Measurements from ENCODE around the gene MNT.

MNT gene

DNA sequence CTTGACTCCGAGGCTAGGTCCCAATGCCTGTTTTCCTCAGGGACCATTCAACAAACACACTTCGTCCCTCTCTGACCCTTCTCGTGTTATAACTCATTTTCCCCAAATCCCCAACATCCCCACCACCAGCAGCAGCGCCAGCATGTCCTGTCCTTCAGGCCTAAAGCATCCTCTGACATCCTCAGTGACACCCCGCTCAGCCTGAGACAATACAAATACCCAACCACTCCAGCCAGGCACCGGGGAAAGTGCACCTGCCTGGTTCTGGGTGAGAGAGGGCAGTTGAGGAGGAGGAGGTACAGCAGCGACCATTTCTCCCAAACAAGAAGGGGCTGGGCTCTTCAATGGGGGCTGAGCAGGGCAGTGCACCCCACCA, 4.7 kb downstream of the MNT start:
- DNase-seq (ENCODE audit: low read depth in 3 of 3): no peak

DNA sequence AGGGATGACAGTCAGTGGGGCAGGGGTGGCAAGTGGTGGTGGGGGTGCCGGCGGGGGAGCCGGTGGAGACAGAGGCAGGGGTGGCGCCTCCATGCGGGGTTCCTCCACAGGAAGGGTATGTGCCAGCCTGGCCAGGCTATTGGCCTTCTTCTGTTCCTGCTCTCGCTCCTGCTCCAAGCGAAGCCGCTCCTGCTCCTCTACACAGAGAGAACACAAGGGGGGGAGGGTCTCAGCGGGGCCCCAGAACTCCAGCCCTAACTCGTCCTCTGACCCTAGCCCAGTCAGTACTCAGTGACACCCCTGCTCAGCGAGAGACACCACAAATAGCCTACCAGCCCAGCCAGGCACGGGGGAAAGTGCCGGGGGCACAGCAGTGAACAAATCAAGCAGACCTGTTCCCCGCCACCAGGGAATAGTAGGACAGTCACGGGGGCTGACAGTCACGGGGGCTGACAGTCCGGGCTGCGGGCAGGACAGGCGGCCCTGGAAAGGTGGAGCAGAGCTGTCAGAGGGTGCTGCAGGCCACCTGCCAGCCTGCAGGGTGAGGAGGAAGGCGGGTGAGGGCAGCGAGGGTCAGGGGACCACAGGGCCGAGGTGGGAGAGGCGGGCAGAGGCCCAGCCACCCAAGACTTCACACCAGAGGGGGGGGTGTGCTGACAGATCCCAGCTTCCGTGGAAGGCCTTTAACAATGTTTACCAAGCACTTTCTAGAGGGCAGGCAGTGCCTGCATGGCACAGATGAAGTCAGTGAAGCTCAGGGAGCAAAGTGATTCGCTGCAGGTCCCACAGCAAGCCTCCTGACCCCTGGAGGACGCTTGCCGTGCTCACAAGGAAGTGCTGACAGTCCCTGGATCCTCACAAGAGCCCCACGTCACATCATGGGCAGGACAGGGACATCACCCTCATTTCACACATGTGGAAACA, 5.3 kb downstream of the MNT start:
- DNase-seq (ENCODE audit: low read depth in 3 of 3): no peak

DNA sequence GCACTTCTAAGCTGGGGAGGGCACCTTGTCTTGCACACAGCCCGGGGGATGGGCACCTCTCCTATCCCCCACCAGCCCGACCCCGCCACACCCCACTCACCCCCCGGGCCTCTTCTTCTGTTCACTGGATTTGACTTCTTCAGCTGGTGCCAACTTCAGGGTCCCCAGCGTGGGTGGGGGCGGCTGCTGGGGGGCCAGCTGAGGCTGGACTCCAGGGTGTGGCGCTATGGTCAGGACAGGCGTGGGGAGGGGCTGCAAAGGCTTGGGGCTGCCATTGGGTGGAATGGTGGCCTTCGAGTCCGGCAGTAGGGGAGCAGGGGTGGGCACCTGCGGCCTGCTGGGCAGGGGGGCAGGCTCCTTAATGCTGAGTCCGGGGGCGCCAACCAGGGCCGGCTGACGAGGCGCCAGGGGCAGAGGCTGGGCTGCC, 6.1 kb downstream of the MNT start:
- no peak for DNase-seq (ENCODE audit: low read depth in 3 of 3)

DNA sequence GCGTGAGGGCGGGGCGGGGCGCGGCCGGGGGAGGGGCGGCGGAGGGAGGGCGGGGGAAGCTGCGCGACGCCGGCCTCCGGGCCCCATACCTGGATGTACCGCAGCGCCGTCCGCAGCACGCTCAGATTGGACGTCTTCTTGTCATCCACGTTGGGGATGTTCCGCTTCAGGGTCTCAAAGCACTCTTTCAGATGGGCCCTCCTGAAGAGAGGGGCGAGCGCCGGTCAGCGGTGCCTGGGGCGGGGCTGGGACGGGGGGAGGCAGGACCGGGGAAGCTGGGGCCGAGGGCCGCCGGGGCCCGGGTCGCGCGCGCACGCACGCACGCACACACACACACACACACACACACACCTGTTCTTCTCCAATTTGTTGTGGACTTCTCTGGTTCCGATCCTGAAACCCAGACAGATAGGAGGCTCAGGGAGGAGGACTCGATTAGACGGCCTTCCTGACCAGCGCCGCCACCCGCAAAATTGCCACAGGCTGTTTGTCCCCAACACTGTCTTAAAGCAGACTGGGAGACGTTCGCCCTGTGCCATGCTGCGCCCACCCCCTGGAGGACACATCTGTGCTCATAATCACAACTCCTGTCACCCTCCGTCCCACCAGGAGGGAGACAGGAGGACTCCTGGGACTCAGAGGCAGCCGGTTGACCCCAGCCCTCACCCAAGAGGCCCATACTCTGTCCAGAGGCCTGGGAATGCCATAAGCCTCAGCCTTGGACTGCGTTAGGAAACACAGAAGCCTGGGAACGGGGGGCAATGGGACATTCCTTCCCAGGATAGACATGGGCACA, 6.7 kb downstream of the MNT start:
- no peak for DNase-seq (ENCODE audit: low read depth in 3 of 3)

DNA sequence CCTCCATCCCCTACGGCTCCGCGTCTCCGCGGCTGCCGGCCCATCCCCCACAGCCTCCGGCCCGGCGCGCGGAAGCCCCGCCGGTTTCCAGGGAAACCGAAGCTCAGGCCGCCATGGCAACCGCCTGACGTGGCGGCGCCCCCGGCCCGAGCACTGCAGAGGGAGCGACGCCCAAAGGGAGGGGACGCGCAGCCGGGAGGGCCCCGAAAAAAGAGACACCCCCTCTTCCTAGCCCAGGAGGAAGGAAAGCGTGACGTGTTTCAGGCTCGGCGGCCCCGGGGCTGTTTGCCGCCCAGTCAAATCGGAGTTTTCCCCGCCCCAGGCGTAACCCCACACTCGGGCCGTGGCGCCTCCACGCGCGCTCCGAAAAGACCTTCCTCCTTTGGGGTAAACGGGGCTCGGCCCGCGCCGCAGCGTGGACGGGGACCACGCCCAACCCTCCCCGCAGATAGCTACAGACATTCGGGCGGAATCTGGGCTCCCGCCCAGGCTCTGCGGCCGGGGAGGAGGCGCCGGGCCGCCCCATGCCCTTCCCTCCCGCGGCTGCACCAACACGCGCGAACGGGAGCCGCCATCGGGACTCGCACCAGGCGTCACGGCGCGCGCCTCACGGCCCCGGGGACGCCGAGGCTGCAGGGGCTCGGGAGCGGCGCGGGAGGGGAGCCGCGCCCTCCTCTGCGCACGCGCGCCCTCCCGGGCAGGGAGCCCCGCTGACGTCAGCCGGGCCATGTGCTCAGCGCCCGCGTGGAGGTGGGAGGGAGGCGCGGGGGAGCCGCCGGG, 7.5 kb downstream of the MNT start:
- peak; percentile 75 to 88 (median 87) for DNase-seq (ENCODE audit: low read depth in 3 of 3)

DNA sequence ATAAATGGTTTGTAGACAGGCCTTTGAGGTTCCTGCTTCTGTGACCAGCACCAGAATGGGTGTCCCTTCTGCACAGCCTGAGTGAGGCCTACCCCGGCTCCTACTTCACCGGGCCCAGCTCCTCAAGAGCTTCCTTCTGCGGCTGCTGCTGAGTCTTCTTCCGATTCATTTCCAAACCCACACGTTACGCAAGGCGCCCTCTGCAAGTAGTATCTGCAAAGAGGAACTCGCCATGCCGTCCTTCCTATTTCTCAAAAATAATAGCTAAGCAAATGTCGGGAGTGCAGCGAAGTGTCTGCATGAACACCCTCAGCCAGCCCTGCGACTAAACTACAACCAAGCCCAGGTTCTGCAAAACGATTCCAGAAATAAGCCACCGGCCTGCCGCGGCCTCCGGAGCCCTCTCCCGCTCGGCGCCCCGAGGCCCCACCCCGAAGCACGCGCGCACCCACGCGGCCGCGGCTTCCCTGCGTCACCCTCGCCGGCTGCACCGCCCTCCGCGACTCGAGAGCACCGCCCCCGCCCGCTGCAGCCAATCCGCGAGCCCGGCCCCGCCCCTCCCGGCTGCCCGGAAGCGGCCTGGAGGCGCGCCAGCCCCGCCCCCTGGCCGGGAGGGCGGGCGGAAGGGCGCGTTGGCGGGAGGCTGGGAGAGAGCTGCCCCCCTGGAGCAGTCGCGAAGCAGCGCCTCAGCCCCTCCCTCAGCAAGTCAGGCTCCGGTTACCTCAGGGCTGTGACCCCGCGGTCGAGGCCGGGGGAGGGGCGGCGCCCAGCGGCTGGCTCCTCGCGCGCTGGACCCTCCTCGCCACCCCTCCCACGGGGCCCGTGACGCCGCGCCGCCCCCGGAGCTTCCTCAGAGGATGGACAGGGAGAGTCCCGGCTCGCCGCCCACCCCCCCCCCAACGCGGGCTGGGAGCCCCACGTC, 8.3 kb downstream of the MNT start:
- DNase-seq (ENCODE audit: low read depth in 3 of 3): peak; percentile 97 to 99 (median 98)

DNA sequence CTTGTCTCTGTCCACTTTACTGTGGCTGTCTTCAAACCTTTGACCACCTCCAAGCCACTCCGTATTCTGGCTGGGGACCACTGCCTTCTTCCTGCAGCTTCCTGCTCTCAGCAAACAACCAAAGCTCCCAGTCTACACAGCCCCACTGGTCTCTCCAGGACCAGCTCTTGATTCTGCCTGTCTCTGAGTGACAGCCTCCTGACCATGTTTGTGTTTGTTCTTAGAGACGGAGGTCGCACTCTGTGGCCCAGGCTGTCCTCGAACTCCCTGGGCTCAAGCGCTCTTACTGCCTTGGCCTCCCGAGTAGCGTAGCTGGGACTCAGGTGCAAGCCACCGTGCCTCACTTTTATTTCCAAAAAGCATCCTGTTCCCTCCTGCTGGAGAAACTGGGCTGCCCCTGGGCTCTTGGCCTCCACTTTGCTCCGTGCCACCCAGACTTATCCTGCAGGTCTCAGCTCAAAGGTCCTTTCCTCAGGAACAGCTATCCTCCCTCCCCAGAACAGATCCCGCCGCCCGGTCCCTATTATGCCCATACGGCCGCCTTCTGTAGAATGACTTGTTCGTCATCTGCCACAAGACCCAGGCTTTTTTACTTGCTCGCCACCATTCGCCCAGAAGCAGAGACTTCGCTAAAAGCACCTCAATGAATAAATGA, 9.1 kb downstream of the MNT start:
- DNase-seq (ENCODE audit: low read depth in 3 of 3): no peak

DNA sequence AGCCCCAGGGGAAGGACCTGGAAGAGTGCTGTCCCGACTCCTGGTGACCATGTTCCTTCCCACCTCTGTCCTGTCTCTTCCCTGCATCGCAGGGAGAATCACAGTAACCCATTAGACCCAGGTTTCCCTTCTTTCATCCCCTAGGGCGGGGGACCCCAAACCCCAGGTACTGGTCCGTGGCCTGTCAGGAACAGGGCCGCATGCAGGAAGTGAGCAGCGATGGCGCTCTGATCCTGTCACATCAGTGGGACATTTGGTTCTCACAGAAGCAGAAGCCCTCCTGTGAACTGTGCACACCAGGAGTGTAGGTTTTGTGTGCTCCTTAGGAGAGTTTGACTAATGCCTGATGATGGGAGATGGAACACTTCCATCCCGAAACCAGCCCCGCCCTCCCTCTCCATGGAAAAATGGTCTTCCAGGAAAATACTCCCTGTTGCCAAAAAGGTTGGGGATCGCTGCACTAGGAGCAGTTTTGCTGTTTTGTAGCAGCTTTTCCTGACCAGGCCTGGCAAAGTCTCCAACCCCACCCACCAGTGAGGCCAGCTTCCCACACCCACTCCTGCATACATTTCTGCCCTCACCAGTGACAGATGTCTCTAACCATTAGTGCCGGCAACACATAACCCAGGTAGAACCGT, 10.5 kb downstream of the MNT start:
- no peak for DNase-seq (ENCODE audit: low read depth in 3 of 3)

DNA sequence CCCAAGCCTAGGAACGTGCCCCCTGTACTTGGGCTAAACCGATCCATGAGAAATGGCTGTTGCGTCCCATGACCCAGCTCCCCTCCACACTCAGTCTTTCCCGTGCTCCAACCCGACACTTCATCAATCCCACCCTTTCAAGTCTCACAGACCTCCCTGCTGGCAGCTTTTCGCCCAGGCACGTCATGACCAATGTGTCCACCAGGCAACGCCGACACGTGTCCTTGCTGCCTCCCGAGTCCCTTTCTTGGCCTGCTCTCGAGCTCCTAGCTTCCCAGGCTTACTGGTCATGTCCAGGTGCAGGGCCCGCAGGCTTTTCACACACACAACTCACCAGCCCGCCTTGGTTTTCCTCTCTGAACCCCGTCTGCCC, 12.2 kb downstream of the MNT start:
- no peak for DNase-seq (ENCODE audit: low read depth in 3 of 3)

DNA sequence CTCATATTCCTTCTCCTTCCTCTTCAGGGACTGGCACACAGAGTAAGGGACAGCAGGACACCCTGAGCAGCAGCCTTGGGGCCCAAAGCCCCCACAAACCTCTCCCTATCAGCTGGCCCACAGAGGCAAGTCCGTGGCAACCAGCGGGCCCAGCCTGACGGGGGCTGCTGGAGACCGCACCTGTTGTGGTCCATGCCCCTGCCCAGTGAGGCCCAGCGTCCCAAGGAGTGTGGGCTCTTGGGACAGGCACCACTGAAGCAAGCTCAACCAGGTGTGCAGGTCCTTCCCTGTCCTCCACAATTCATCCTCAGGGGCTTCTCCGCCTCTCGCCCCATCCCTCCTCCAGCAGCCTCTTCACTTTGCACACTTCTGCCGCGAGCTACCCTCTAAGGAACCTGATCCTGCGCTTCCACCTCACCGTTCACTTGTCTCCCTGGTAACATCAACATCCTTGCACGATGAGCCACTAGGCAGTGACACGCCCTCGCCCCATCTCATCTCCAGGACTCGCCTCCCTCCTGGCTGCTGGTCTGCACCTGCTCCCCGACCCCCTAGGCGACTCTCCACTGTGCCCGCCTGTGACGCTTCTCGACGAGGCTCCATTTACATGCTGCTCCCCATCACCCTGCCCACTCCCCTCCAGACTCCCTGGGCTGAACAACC, 12.7 kb downstream of the MNT start:
- DNase-seq (ENCODE audit: low read depth in 3 of 3): no peak

DNA sequence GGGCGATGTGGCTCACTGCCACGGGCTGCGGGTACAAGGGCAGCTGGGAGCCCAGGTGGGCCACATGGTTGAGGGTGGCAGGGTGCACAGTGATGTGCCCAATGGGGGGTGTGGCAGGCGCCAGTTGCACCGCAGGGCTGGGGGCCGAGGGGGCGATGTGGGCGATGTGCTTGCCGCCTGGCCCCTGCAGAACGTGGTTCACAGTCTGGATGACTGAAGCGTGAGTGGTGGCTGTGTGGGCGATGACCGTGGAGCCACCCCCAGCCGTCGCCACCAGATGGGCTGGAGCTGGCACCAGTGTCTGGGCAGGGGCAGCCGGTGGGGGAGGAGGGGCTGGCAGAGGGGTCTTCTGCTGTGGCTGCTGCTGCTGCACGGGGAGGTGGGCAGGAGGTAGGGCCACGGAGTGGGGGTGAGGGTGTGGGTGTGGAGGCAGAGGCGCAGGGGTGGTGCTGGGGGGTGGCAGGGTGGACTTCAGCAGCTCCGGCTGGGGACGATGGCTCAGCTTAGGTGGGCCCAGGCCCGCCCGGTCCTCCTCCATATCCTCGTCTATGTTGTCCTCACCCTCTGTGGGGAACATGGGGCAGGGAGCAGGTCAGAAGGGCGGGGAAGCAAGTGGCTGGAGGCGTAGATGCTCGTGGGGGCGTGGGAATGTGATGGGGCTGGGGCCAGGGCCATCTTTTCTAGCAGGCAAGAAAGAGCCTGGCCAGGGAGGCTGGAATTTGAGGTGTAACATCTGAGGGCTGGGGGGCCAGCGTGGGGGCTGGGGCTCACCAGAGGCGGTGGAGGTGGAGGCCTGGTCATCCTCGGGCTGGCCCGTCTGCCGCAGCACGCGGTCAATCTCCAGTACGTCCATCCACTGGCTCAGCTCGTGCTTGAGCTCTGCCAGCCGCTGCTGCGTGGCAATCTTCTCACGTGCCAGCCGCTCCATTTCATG, 13.5 kb downstream of the MNT start:
- no peak for DNase-seq (ENCODE audit: low read depth in 3 of 3)

DNA sequence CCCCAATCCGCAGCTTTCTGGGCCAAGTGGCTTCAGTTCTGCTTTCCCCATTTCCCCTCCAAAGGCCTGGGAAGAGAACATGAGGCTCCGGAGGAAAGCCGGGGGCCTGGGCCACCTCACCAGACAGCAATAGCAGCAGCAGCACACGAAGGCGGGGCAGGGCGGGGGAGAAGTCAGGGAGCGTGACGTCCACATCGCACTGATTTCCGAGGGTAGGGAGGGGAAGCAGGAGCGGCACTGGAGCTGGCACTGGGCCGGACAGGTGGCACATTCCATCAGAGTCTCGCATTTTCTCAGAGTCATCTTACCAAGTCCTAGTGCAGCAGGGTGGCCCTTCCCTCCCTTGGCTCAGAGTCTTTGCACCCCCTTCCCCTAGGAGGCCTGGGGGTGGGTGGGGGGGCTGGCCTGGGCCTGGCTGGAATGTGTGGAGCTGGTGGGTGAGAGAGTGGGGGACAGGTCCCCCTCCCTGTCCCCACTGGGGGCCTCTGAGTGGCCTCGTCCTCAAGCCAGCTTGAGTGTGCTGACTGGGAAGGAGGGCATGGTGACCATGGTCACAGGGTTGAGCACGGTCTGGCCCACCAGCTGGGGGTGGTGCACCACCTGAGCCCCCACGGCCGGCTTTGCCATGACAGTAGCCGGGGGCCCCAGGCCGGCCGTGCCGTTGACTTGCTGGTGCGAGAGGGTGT, 14.3 kb downstream of the MNT start:
- DNase-seq (ENCODE audit: low read depth in 3 of 3): no peak

DNA sequence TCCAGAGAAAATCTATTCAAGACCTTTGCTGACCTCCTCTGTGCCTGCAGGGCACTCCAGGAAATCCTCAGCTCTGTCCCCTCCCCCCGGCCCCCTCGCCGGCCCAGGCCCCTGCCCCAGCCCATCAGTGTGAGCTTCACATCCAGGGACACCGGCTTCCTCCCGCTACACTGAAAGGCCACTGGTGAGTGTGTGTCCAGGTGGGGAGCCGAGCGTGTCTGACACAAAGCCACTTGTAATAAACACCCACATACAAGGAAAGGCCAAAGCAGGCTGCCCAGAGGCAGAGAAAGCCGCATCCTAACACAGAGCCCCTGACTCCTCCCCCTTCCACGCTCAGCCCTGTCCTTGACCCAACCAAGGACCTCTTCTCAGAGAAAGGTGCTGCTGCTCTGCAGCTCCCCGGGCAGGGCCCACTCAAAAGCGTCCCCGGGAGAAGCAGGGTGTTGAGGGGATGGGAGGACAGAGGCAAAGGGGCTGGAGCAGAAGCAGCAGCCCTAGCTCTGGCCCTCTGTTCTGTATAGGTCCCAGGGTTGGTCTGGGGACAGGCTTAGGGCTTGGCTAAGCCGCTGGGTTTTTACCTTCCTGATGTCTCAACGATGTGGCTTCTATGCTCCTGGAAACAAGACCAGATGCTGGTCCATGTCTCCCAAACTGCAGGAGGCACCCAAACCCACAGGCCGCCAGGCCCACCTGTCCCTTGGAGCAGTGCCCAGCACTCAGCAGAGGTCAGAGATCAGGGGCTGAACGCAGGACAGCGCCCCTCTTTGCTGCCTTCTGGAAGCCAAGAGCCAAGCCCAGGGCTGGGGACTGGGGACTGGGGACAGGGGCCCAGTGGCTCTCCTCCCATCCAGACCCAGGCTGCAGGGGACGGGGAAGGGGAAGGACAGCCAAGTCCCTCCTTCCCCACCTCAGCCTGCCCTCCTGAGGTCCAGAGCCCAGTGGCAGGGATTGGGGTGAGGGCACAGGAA, 15.3 kb downstream of the MNT start:
- DNase-seq (ENCODE audit: low read depth in 3 of 3): no peak

DNA sequence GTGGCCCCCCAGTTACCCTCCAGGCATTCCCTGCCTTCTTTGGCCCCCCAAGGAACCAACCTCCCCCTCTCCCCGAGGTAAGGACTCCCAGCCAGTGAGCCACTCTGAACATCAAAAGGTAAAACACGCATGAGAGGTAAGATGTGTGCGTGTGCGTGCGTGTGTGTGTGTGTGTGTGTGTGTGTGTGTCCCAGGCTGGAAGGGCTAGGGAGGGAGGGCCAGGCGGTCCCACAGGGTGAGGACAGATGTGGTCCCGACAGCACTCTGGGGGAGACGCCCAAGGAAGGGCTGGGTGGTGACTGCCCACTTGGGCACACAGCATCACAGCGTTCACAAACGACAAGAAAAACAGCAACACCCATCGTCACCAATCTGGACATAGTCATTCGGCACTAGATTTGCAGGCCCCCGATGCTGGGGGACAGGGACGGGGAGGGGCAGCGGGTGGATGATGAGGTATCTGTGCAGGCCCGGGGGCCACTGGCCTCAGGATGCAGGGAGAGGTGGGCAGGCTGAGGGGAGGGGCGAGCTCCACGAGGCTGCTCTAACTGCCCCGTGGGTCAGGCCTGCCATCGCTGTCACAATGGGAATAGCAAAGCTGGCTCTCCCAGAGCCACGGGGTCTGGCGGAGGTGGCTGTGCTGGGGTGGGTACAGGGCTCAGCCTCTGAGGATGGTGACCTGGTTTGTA, 16.3 kb downstream of the MNT start:
- no peak for DNase-seq (ENCODE audit: low read depth in 3 of 3)

DNA sequence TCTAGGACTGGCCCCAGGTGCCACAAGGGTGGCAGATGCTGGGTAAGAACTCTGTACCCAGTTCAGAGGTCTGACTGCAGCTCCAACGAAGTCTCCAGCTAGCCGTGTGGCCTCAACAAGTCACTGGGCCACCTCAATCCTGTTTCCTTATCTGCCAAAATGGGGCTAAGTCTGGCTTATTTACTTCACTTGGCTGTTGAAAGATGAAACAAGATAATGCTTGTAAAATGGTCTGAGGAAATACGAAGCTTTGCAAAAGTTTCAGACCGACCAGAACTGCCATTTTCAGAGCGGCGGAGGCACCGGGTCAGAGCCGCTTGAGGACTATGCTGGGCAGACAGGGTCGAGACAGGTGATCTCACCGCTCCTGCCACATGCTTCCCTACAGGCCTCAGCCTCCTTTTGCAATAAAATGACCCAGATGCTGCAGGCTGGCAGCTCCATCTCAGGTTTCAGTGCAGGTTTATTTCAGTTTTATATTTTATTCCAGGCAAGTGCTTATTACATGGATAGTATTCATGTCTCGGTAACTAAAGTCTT, 17.2 kb downstream of the MNT start:
- no peak for DNase-seq (ENCODE audit: low read depth in 3 of 3)

Data from stimulated activated CD4-positive, alpha-beta T cell treated with anti-CD3 and anti-CD28 coated beads, TNF-alpha, amount 100 ng/mL, for 48 hours (primary cell).